Measurements from ENCODE around the gene AMIGO2.
A peak's percentile ranks its signal among the peaks of the same experiment; 100 is the strongest.

Gene AMIGO2, protein sequence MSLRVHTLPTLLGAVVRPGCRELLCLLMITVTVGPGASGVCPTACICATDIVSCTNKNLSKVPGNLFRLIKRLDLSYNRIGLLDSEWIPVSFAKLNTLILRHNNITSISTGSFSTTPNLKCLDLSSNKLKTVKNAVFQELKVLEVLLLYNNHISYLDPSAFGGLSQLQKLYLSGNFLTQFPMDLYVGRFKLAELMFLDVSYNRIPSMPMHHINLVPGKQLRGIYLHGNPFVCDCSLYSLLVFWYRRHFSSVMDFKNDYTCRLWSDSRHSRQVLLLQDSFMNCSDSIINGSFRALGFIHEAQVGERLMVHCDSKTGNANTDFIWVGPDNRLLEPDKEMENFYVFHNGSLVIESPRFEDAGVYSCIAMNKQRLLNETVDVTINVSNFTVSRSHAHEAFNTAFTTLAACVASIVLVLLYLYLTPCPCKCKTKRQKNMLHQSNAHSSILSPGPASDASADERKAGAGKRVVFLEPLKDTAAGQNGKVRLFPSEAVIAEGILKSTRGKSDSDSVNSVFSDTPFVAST

DNA sequence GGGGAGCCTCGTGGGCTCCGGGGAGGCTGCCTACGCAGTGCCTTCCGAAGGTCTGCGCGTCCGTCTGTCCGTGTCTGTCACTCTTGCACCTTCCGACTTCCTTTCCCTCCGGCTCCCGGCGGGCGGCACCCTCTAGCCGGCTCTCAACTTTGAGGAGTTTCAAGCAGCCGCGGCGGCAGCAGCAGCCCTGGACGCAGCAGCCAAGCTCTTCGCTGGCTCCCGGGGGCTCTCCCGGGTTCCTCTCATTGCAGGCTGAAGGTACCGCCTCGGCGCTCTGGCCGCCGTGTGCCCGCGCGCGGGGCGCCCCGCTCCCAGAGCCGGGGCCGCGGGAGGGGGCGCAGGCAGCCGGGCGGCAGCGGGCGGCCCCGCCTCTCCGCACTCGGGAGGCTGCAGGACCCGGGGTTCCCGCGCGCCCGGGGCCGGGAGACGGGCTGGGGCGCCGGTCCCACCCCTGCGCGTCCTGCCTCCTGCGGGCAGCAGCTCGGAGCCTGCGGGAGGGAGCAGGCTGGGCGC lies at the start of gene AMIGO2, which contains the start of gene PCED1B:
Gene AMIGO2 (minus strand): TSS at position 492 of the 513 bp plus-strand sequence. CDS start 957 bp downstream, outside the sequence.
Gene PCED1B (plus strand): TSS at position 154 of the 513 bp plus-strand sequence. CDS start 155,443 bp downstream, outside the sequence.
- Histone ChIP-seq H3K79me2 (ENCODE audit: insufficient read depth, low read length) (no peaks in the 10 kb centered on the region), H3K4me3 (ENCODE audit: insufficient read depth, low read length, poor library complexity, severe bottlenecking) (peak within 1 kb of the TSS; percentile 54), H2AFZ (ENCODE audit: low read depth, low read length, severe bottlenecking) (peak within 1 kb of the TSS; percentile 80), H3K9ac (ENCODE audit: low read length) (peak within 1 kb of the TSS; percentile 52), H3K9me3 (ENCODE audit: insufficient read depth, low read length) (no peaks in the 10 kb centered on the region), H3K4me2 (ENCODE audit: low read depth, low read length, poor library complexity, severe bottlenecking) (peak within 1 kb of the TSS; percentile 96), H4K20me1 (ENCODE audit: low read depth, low read length) (no peaks in the 10 kb centered on the region), H3K27ac (ENCODE audit: low read depth, low read length) (peak within 1 kb of the TSS; percentile 25; the same call in 1 of the 2 replicates), H3K36me3 (ENCODE audit: low read length) (no peaks in the 10 kb centered on the region), H3K9me2 (replicated peaks; ENCODE audit: insufficient read depth, low read length) (no peaks in the 10 kb centered on the region), H3F3A (ENCODE audit: insufficient read depth) (peaks cover 19% of the 10 kb centered on the region), H3K27me3 (ENCODE audit: low read length) (no peaks in the 10 kb centered on the region)
- TF ChIP-seq EZH2phosphoT487 (conservative IDR thresholded peaks at IDR 0.05; ENCODE audit: low read length) = no peak
- peak; percentile 10 for TF ChIP-seq CTCF (IDR thresholded peaks at IDR 0.05; ENCODE audit: insufficient read depth, low read length, poor library complexity, severe bottlenecking)

DNA sequence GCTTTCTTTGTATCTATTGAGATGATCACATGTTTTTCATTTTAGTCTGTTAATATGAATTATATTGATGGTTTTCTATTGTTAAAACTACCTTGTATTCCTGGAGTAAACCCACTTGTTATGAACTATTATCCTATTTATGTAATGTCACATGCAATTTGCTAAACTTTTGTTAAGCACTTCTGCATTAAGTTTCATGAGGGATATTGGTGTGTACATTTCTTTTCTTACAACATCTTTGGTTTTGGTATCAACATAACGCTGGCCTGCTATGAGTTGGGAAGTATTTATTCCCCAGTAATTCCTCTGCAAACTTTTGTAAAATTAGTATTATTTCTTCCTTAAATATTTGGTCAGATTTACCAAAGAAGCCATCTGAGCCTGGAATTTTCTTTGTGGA lies 46.5 kb upstream of the AMIGO2 start:
- H3K36me3 ChIP-seq (ENCODE audit: low read length) = no peaks in the 10 kb centered on the region
- H3K27ac ChIP-seq (ENCODE audit: low read depth, low read length) = no peak overlapping the region
- H4K20me1 ChIP-seq (ENCODE audit: low read depth, low read length) = no peaks in the 10 kb centered on the region
- no peak overlapping the region for H3K4me2 ChIP-seq (ENCODE audit: low read depth, low read length, poor library complexity, severe bottlenecking)
- H3K9me3 ChIP-seq (ENCODE audit: insufficient read depth, low read length) = no peaks in the 10 kb centered on the region
- H3K9me2 ChIP-seq (replicated peaks; ENCODE audit: insufficient read depth, low read length) = no peaks in the 10 kb centered on the region
- TF ChIP-seq EZH2phosphoT487 (conservative IDR thresholded peaks at IDR 0.05; ENCODE audit: low read length) = no peak
- no peak for TF ChIP-seq CTCF (IDR thresholded peaks at IDR 0.05; ENCODE audit: insufficient read depth, low read length, poor library complexity, severe bottlenecking)
- H3F3A ChIP-seq (ENCODE audit: insufficient read depth) = no peaks in the 10 kb centered on the region
- no peaks in the 10 kb centered on the region for H3K79me2 ChIP-seq (ENCODE audit: insufficient read depth, low read length)
- H2AFZ ChIP-seq (ENCODE audit: low read depth, low read length, severe bottlenecking) = no peak overlapping the region
- H3K4me3 ChIP-seq (ENCODE audit: insufficient read depth, low read length, poor library complexity, severe bottlenecking) = no peak overlapping the region
- no peak overlapping the region for H3K9ac ChIP-seq (ENCODE audit: low read length)
- H3K27me3 ChIP-seq (ENCODE audit: low read length) = no peaks in the 10 kb centered on the region

DNA sequence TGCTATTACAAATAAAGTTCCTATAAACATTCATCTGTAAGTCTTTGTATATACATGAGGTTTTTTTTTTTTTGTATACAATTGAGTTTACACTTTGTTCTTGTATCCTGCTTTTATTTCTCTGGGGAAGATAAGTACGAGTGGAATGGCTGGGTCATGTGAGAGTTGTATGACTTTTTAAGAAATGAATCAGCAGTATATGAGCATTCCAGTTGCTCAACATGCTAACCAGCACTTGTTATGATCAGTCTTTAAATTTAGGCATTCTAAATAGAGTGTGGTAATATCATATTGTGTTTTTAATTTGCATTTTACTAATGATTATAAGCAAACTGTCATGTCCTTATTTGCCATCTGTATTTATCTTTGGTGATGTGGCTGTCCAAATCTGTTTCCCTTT lies 44.7 kb upstream of the AMIGO2 start:
- Histone ChIP-seq H3K4me3 (ENCODE audit: insufficient read depth, low read length, poor library complexity, severe bottlenecking) (no peak overlapping the region), H3K79me2 (ENCODE audit: insufficient read depth, low read length) (no peaks in the 10 kb centered on the region), H3K27me3 (ENCODE audit: low read length) (no peaks in the 10 kb centered on the region), H3K9ac (ENCODE audit: low read length) (no peak overlapping the region), H3K36me3 (ENCODE audit: low read length) (no peaks in the 10 kb centered on the region), H3K4me2 (ENCODE audit: low read depth, low read length, poor library complexity, severe bottlenecking) (no peak overlapping the region), H3K9me2 (replicated peaks; ENCODE audit: insufficient read depth, low read length) (no peaks in the 10 kb centered on the region), H2AFZ (ENCODE audit: low read depth, low read length, severe bottlenecking) (no peak overlapping the region), H3K9me3 (ENCODE audit: insufficient read depth, low read length) (no peaks in the 10 kb centered on the region), H3F3A (ENCODE audit: insufficient read depth) (no peaks in the 10 kb centered on the region), H4K20me1 (ENCODE audit: low read depth, low read length) (no peaks in the 10 kb centered on the region), H3K27ac (ENCODE audit: low read depth, low read length) (no peak overlapping the region)
- TF ChIP-seq CTCF (IDR thresholded peaks at IDR 0.05; ENCODE audit: insufficient read depth, low read length, poor library complexity, severe bottlenecking) = no peak
